ENCODE results near the gene DMRT3.
A peak's percentile ranks its signal among the peaks of the same experiment; 100 is the strongest.

GRCh38 chr9:972501-973294, 3.8 kb upstream of the DMRT3 start:
- TF ChIP-seq, protein P1, sequence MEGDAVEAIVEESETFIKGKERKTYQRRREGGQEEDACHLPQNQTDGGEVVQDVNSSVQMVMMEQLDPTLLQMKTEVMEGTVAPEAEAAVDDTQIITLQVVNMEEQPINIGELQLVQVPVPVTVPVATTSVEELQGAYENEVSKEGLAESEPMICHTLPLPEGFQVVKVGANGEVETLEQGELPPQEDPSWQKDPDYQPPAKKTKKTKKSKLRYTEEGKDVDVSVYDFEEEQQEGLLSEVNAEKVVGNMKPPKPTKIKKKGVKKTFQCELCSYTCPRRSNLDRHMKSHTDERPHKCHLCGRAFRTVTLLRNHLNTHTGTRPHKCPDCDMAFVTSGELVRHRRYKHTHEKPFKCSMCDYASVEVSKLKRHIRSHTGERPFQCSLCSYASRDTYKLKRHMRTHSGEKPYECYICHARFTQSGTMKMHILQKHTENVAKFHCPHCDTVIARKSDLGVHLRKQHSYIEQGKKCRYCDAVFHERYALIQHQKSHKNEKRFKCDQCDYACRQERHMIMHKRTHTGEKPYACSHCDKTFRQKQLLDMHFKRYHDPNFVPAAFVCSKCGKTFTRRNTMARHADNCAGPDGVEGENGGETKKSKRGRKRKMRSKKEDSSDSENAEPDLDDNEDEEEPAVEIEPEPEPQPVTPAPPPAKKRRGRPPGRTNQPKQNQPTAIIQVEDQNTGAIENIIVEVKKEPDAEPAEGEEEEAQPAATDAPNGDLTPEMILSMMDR (IDR thresholded peaks at IDR 0.05; ENCODE audit: poor library complexity, severe bottlenecking), result no peak
- TF ChIP-seq EP300 (conservative IDR thresholded peaks at IDR 0.05; ENCODE audit: poor library complexity, severe bottlenecking) (no peak), TAF1 (IDR thresholded peaks at IDR 0.05; ENCODE audit: low read depth) (no peak), EZH2 (IDR thresholded peaks at IDR 0.05; ENCODE audit: borderline replicate concordance, insufficient read depth, low read length, poor library complexity, severe bottlenecking) (peak; percentile 54), RAD21 (conservative IDR thresholded peaks at IDR 0.05) (no peak), SMC3 (conservative IDR thresholded peaks at IDR 0.05; ENCODE audit: poor library complexity) (no peak)
- TF ChIP-seq, protein P2, sequence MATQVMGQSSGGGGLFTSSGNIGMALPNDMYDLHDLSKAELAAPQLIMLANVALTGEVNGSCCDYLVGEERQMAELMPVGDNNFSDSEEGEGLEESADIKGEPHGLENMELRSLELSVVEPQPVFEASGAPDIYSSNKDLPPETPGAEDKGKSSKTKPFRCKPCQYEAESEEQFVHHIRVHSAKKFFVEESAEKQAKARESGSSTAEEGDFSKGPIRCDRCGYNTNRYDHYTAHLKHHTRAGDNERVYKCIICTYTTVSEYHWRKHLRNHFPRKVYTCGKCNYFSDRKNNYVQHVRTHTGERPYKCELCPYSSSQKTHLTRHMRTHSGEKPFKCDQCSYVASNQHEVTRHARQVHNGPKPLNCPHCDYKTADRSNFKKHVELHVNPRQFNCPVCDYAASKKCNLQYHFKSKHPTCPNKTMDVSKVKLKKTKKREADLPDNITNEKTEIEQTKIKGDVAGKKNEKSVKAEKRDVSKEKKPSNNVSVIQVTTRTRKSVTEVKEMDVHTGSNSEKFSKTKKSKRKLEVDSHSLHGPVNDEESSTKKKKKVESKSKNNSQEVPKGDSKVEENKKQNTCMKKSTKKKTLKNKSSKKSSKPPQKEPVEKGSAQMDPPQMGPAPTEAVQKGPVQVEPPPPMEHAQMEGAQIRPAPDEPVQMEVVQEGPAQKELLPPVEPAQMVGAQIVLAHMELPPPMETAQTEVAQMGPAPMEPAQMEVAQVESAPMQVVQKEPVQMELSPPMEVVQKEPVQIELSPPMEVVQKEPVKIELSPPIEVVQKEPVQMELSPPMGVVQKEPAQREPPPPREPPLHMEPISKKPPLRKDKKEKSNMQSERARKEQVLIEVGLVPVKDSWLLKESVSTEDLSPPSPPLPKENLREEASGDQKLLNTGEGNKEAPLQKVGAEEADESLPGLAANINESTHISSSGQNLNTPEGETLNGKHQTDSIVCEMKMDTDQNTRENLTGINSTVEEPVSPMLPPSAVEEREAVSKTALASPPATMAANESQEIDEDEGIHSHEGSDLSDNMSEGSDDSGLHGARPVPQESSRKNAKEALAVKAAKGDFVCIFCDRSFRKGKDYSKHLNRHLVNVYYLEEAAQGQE (IDR thresholded peaks at IDR 0.05; ENCODE audit: borderline replicate concordance), result no peak

Measured in neural cell (in vitro differentiated cells).